Parathyroid adenoma (tissue), 2 donors: Measurements from ENCODE around the gene USP48.
"Not testable (repeated sequence)": the region's sequence is repeated elsewhere in the genome, so short reads cannot be mapped to it uniquely, and the experiment has no call there.

Experiments
- H2AFZ ChIP-seq: fragments of 300-600 bp; sonication (generic); one replicate; pipeline ENCODE4 v1.7.0; 2017; ENCODE audit warnings: antibody characterized with exemption, mild to moderate bottlenecking
- H3K27ac ChIP-seq: fragments of 300-600 bp; sonication (generic); one replicate; pipeline ENCODE4 v1.7.0; 2017
- H3K27me3 ChIP-seq: fragments of 300-600 bp; sonication (generic); one replicate; pipeline ENCODE4 v1.7.0; 2017; ENCODE audit warnings: low read length; ENCODE audit not compliant: control insufficient read depth, insufficient read depth
- H3K36me3 ChIP-seq: fragments of 300-600 bp; sonication (generic); one replicate; pipeline ENCODE4 v1.7.0; 2017; ENCODE audit warnings: low read length; ENCODE audit not compliant: control insufficient read depth, insufficient read depth
- H3K4me1 ChIP-seq: fragments of 300-600 bp; sonication (generic); one replicate; pipeline ENCODE4 v1.7.0; 2017; ENCODE audit warnings: control low read depth
- H3K4me2 ChIP-seq: fragments of 300-600 bp; sonication (generic); one replicate; pipeline ENCODE4 v1.7.0; 2017; ENCODE audit warnings: low read length
- H3K4me3 ChIP-seq: fragments of 300-600 bp; sonication (generic); one replicate; pipeline ENCODE4 v1.7.0; 2017; ENCODE audit warnings: low read depth, low read length
- H3K79me2 ChIP-seq: fragments of 300-600 bp; sonication (generic); one replicate; pipeline ENCODE4 v1.7.0; 2017; ENCODE audit warnings: control low read depth
- H3K9ac ChIP-seq: fragments of 300-600 bp; sonication (generic); one replicate; pipeline ENCODE4 v1.7.0; 2017; ENCODE audit warnings: mild to moderate bottlenecking
- H3K9me3 ChIP-seq: fragments of 300-600 bp; sonication (generic); one replicate; pipeline ENCODE4 v1.7.0; 2017; ENCODE audit warnings: low read length; ENCODE audit not compliant: control insufficient read depth
- CTCF ChIP-seq: fragments of 300-600 bp; sonication (generic); IDR thresholded peaks from one replicate; pipeline ENCODE4 v1.7.0; 2017; ENCODE audit warnings: antibody characterized with exemption, mild to moderate bottlenecking
- donor health status: primary hyperparathyroidism.

Gene USP48

DNA sequence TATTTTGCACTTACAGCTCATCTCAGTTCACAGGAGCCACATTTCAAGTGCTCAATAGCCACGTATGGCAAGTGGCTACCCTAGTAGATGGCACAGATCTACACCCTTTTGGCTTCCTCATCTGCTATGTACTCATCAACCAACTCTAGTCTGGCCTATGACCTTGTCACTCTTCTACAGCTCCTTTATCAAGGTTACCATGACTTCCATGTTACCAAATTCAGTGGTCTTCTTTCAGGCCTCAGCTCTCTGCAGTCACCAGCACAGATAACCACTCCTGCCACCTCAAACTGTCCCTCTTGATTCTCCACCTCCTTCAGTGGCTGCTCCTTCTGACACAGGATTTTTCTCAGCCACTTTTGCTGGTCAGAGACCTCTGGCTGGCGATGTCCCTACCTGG is 11.7 kb upstream of the USP48 start:
- no peak overlapping the region for H2AFZ ChIP-seq
- no peaks in the 10 kb centered on the region for H3K9me3 ChIP-seq
- no peaks in the 10 kb centered on the region for H3K4me1 ChIP-seq
- H3K27ac ChIP-seq = no peak overlapping the region
- H3K27me3 ChIP-seq = no peaks in the 10 kb centered on the region
- H3K79me2 ChIP-seq = no peaks in the 10 kb centered on the region
- no peak for TF ChIP-seq CTCF
- no peak overlapping the region for H3K4me3 ChIP-seq
- H3K4me2 ChIP-seq = no peak overlapping the region
- no peak overlapping the region for H3K9ac ChIP-seq
- no peaks in the 10 kb centered on the region for H3K36me3 ChIP-seq

- H3K9me3 ChIP-seq = no peaks in the 10 kb centered on the region
- no peaks in the 10 kb centered on the region for H3K27me3 ChIP-seq
- no peaks in the 10 kb centered on the region for H3K4me1 ChIP-seq
- no peak overlapping the region for H3K4me3 ChIP-seq
- H3K27ac ChIP-seq = no peak overlapping the region
- no peak overlapping the region for H3K4me2 ChIP-seq
- no peak overlapping the region for H3K9ac ChIP-seq
- H3K36me3 ChIP-seq = no peaks in the 10 kb centered on the region
- no peak for TF ChIP-seq CTCF
- no peak overlapping the region for H2AFZ ChIP-seq
- no peaks in the 10 kb centered on the region for H3K79me2 ChIP-seq
Measured at GRCh38 chr1:21793104-21793503, 10.2 kb upstream of the USP48 start.

DNA sequence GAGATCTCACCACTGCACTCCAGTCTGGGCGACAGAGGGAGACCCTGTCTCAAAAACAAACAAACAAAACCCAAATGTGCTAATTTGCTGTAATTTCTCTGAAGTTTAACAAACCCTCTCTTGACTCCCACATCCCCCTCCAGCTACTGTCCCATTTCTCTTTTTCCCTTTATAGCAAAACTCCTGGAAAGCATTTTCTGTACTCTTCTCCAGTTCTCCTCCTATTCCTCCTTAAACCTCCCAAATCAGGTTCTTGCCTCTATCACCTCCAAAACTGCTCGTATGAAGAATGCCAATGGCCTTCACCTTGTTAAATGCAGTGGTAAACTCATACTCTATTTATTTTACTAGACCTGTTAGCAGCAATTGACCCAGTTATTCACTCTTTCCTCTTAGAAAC is 3.7 kb upstream of the USP48 start:
- no peaks in the 10 kb centered on the region for H3K36me3 ChIP-seq
- H3K4me3 ChIP-seq = no peak overlapping the region
- H3K9ac ChIP-seq = no peak overlapping the region
- H2AFZ ChIP-seq = no peak overlapping the region
- peaks cover 4% of the 10 kb centered on the region for H3K79me2 ChIP-seq
- H3K27ac ChIP-seq = no peak overlapping the region
- no peak overlapping the region for H3K4me2 ChIP-seq
- no peak for TF ChIP-seq CTCF
- H3K27me3 ChIP-seq = no peaks in the 10 kb centered on the region
- H3K9me3 ChIP-seq = no peaks in the 10 kb centered on the region
- no peaks in the 10 kb centered on the region for H3K4me1 ChIP-seq

DNA sequence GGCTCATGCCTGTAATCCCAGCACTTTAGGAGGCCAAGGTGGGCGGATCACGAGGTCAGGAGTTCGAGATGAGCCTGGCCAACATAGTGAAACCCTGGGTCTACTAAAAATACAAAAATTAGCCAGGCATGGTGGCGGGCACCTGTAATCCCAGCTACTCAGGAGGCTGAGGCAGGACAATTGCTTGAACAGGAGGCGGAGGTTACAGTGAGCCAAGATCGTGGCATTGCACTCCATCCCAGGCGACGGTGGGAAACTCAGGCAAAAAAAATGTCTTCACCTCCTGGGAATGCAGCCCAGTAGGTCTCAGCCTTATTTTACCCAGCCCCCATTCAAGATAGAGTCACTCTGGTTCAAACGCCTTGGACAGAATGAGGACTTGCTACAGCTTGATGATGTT is 2.8 kb upstream of the USP48 start:
- not testable (repeated sequence) for H2AFZ ChIP-seq, H3K4me3 ChIP-seq, H3K4me1 ChIP-seq, H3K27me3 ChIP-seq, H3K4me2 ChIP-seq, H3K9ac ChIP-seq, H3K36me3 ChIP-seq, H3K9me3 ChIP-seq, H3K27ac ChIP-seq, H3K79me2 ChIP-seq

- peak overlapping the region; percentile 90 for H3K9ac ChIP-seq
- no peak for TF ChIP-seq CTCF
- no peaks in the 10 kb centered on the region for H3K27me3 ChIP-seq
- H2AFZ ChIP-seq = peak overlapping the region; percentile 96
- no peaks in the 10 kb centered on the region for H3K9me3 ChIP-seq
- H3K36me3 ChIP-seq = no peaks in the 10 kb centered on the region
- H3K79me2 ChIP-seq = peaks cover 17% of the 10 kb centered on the region
- H3K4me3 ChIP-seq = peak overlapping the region; percentile 90
- H3K27ac ChIP-seq = peak overlapping the region; percentile 99
- no peaks in the 10 kb centered on the region for H3K4me1 ChIP-seq
- peak overlapping the region; percentile 89 for H3K4me2 ChIP-seq
Measured at GRCh38 chr1:21783679-21784603, 992 bp upstream of the USP48 start.
